HG03097 (cell line): Measurements from ENCODE around the gene NOXA1.
"Not testable (repeated sequence)": the region's sequence is repeated elsewhere in the genome, so short reads cannot be mapped to it uniquely, and the experiment has no call there.

Experiments used
- ATAC-seq: cut with Tn5 transposase; IDR thresholded peaks from one replicate; pipeline ENCODE4 v1.9.1; 2021; ENCODE audit not compliant: unreplicated experiment, low FRiP score

The NOXA1 gene

DNA sequence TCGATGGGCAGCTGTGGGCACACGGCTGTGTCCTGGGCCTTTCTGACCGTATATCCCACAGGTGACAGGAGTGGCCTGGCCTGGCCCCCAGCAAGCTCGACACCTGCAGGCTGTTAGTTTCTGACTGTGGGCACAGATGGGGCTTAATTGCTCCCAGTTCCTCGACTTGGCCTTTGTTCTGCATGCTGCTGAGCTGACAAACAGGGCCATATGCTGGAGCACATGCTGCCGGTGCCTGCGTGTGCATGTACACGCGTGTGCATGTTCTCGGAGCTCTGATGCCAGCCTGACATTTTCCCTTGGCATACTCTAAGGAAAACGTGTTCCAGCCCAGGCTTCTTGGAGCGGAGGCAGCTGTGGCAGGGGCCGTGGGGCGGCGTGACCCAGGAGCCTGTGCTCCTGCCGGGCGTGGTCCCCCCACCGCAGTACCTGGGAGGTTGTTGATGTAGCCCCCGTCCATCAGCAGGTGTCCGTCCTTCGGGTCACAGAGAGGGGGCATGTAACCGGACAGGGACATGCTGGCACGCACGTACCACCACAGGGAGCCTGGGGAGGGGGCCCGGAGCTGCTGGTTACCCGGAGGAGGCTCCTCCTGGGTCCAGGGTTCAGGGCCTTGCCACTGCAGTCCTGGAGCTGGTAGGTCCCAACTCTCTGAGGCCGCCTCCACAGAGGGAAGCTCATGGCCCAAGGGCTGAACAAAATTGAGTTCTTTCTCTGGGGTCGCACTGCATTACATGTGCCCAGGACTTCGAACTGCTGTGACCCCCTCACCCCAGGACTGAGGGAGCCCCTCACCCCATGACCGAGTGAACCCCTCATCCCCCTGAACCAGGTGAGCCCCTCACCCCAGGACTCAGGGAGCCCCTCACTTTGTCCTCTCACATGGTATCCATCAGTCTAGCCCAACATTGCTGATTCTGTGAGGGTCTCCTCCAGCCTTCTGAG, 40.1 kb downstream of the NOXA1 start:
- ATAC-seq = no peak

DNA sequence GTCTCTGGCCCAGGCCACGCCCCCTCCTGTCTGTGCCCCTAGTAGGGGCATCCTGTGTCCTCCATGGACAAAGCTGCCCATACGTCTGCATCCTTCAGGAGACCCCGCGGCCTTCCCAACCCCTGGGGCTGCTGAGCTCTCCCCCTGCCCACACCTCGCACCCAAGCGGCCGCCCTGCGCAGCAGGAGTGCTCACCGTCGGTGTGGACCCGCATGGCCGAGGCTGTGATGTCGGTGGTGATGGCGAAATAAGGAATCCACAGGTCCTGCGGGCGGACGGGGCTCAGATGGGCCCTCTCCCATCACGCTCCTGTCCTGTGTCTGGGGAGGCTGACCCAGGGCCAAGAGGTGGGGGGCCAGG, 40.7 kb downstream of the NOXA1 start:
- ATAC-seq = no peak

DNA sequence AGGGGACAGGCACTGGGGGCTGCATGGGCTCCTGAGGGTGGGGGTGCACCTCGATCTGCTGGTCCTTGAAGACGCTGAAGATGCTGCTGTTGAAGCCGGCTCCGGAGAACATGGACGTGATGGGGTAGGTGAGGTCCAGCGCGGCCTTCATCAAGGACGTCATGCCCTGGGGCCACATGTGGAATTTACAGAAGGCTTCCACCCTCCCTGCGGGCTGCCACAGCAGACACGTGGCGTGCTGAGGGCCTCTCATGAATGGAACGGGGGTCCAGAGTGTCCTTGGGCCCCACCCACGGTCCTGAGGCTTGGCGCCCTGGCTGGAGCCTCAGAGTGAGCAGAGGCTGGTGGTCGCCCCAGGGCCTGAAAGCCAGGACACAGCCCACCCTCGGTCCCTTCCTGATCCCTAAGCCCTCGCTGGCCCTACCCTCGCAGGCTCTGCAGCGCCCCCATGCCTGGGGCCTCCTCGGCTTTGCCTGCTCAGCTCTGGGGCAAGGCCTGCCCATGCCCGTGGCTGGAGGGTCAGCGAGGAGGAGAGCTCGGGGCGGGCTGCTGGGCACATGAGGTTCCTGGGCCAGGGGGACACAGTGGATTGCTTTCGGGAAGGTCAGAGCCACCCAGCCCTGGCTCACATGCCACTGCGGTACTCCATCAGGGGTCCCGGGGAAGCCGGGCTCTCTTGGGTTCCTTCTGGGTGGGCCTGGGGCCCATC, 41.3 kb downstream of the NOXA1 start:
- ATAC-seq = no peak

DNA sequence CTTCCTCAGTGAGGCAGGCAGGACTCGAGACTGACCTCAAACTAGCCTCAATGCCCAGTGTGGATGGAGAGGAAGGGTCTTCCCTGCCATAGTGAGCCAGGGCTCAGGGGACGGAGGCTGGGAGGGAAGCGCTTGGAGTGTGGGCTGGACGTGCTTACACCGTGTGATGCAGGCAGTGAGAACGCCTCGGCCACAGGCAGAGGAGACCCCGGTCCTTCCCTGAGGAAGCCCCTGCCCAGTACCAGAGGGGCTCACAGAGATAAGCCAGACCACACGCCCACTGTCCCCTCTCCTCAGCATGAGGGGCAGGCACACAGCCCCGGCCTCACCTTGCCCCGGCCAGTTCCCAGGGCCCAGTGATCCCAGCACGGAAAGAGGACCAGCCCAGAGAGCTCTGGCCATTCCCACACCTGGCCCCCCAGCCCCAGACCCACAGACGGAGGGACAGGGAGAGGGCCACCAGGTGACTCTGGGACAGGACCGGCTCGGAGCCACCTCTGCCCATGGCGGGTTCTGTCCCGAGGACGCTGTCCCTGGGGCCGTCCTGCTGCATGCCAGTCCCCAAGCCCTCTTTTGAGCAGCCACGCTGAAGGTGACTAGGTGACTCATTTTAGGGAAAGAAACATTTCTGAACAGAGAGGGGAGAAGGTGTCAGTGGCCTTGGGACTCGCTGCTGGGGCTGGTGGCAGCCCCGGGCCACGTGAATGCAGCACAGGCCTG, 42.0 kb downstream of the NOXA1 start:
- no peak for ATAC-seq

DNA sequence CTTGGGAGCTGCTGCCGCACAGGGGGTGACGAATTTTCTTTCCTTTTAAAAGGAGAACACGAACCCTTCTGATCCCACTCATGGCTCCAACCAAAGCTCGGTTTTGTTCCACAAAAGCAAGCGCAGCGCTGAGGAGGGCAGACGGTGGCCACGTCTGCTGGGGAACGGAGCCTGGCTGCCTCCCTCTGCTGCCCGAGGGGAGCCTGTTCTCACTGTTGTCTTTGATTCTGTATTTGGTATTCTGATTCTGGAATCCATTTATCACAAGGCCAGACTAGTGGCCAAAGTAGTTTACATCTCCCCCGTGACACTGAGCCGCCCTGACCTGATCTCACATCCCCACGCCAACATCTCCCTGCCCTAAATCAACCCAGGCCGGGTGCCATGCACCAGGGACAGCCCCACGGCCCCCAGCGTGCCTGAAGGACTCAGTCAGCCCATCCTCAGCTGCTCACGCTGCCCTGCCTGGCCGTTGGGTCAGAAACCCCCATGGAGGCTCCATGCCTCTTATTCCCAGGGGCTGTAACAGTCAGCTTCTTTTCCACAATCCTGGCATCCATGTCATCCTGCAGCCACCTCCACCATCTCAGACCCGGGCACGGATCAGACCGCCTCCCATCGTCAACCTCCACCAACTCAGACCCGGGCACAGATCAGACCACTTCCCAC, 42.7 kb downstream of the NOXA1 start:
- ATAC-seq = no peak

DNA sequence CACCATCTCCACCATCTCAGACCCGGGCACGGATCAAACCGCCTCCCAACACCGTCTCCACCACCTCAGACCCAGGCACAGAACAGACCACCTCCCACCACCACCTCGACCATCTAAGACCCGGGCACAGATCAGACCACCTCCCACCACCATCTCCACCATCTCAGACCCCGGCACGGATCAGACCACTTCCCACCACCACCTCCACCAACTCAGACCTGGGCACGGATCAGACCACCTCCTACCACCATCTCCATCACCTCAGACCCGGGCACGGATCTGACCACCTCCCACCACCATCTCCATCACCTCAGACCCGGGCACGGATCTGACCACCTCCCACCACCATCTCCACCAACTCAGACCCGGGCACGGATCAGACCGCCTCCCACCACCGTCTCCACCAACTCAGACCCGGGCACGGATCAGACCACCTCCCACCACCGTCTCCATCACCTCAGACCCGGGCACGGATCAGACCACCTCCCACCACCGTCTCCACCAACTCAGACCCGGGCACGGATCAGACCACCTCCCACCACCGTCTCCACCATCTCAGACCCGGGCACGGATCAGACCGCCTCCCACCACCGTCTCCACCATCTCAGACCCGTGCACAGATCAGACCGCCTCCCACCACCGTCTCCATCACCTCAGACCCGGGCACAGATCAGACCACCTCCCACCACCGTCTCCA, 43.3 kb downstream of the NOXA1 start:
- ATAC-seq = not testable (repeated sequence)

DNA sequence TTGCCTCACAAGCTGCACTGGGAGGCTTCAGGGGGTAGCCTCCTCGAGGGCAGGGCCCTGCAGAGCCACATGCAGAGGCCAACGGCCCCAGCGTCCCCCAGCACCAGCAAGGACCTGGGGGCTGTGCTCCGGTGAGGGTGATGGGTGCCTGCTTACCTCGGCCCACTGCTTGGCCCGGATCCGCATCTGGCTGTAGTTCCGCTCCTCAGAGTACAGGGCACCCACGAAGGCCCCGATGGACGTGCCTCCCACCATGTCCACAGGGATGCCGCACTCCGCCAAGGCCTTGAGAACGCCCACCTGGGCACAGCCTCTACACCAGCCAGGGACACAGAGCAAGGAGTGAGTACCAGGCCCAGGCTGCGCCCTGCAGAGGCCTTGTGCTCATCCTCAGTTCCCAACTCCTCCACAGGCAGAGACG, 44.0 kb downstream of the NOXA1 start:
- ATAC-seq = no peak

DNA sequence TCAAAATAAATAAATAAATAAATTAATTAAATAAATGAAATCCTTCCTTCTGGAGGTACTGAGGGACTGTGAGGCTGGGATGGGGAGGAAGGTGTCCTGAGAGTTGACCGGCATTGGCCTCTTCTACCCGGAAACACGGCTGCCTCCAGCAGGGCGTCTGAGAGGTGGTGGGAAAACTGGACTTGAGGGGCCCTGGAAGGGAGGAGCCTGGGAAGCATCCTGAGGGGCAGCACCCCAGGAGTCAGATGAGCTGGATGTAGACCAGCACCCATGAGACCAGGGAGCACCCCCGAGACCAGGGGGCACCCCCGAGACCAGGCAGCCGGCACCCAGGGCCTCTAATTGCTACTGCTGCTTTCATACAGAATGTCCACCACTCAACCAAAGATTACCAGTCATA, 44.7 kb downstream of the NOXA1 start:
- no peak for ATAC-seq

DNA sequence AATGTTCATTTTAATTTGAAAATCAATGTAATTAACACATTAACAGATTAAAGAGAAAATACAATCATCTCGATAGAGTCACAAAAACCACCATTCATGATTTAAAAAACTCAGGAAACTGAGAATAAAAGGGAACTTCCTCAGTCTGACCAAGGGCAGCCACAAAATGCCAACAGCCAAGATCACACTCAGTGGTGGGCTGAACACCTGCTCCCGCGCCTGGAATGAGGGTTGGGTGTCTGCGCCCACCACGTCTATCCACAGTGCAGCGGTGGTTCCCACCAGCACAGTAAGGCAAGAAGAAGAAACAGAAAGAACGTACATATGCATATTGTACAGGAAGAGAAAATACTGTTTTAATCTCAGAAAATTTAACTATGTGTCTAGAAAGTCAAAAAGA, 47.6 kb downstream of the NOXA1 start:
- no peak for ATAC-seq

DNA sequence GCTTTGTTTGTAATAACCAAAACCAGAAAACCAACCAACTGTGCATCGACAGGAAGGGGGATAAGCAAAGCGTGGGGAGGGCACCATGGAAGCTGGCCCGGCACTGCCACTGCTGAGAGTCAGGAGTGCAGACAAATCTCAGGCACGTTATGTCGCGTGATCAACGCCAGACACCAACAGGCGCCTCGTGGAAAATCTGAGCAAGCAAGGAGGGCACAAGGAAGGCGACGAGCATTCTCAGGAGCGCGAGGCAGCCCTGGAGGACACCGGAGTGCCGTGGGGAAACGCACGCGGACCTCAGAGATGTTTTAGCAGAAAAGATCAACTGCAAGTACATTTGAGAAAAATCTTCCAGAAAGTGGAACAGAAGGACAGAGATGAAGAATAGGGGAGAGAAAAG, 51.1 kb downstream of the NOXA1 start:
- ATAC-seq = no peak

DNA sequence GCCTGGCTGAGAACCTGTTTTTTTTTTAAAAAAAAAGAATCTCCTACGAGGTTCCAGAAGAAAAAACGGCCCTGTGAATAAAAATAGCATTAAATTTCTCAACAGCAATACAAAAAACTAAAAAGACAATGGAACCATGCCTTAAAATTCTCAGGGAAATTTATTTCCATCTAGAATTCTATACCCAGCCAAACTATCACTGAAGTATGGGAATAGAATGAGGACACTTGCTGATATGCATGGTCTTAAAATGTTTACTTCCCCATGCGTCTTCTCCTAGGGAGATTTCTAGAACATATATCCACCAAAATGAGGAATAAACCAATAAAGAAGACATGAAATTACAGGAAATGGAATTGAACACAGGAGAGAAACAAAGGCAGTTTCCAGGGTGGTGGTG, 52.5 kb downstream of the NOXA1 start:
- ATAC-seq = no peak

DNA sequence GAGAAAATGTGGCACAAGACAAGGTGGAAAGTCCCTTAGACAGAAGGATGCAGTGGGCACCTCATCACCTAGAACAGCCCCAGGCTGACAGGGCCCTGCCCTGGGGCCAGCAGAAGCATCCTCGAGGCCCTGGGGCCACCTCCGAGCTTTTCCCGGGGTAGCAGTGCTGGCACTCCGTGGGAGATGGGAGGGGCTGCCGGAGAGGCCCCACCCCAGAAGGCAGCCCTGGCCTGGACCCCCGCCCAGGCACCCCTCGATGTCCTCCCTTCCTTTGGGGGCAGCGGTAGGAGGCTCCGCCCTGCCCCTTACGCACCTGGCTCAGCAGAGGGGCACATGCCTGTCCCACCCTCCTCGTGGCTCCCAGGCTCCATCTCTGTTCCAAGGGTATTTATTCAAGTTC, 53.7 kb downstream of the NOXA1 start:
- no peak for ATAC-seq

DNA sequence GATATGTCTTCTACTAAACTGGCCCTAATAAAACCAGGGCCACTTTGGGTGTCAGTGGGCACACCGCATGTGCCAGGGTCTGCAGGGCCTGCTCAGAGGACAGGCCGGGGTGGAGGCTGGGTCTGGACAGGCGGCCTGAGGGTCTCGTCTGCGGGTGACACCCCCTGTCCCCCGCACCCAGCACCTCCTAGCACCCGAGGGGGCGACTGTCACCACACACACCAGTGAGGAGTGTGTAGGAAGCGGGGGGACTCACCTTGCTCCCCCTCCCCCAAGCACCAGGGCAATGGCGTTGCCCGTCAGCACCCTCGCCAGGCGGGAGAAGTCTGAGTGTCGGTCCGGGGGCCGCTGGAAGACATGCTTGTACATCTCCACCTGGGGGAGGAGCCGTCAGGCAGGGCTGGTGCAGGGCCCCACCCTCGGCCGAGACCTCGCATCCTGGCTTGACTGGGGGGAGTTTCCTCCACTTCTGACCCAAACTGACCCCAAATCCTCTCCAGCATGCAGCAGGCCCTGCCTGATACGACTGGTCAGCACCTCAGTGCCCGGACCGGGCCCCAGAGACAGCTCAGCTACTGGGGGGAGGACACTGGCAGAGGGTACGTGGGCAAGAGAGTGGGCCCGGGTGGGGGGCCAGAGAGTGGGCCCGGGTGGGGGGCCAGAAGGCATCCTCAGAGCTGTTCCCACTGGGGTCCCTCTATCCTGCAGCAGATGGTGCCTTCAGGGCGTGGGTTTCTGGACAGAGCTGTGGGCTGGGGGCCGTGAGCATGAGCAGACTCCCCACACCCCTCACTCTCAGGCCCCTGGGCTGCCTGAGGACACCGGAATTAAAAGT, 54.8 kb downstream of the NOXA1 start:
- ATAC-seq = no peak

DNA sequence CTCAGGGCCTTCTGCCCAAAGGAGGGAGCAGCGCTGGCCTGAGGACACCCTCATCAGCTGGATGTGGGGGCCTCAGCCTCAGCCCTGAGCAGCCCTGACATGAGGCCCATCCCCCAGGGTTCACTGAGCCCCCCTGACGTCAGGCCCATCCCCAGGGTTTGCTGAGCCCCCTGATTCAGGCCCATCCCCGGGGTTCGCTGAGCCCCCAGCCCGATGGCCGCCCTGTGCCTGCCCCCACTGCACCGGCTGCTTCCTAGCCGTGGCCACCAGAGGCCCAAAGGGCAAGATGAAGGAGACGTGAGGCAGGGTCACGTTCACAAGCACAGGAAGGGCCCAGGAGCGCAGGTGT, 55.4 kb downstream of the NOXA1 start:
- ATAC-seq = no peak

DNA sequence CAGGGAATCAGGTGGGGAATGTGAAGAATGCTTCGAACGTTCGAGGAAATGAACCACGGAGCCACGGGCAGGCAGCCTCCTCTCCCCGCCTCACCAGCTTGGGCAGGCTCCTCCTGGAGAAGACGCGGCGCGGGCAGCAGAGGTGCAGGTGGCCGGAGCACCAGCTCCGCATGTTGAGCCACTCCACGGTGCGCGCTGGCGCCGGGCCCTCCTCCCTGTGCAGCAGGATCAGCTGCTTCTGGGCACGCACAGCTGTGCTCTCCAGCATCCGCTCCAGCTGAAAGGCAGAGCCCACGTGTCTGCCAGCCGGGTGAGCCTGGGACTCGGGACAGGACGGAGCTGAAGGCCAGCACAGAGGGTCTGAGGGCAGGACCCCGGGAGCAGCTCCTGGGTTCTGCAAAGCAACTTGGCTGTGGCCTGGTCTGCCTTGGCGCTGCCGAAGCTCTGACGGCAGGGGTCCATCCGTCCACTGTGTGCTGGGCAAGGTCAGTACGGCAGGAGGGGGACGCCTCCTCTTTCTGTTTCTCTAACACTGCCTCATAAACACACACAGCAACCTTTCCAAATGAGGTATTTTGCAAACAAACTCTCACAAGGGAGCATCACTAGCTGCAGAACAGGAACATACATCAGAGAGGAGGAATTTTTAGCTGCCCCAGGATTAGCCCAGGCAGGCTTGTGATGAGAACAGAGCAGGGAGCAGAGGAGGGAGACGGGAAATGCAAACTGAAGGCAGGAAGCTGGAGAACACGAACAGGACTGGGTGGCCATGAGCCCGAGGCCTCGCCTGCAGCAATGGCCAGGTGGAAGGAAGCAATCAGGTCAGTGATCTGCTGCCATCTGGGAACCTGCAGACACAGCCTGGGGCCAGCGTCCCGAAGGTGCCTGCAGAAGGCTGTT, 56.0 kb downstream of the NOXA1 start:
- ATAC-seq = no peak

DNA sequence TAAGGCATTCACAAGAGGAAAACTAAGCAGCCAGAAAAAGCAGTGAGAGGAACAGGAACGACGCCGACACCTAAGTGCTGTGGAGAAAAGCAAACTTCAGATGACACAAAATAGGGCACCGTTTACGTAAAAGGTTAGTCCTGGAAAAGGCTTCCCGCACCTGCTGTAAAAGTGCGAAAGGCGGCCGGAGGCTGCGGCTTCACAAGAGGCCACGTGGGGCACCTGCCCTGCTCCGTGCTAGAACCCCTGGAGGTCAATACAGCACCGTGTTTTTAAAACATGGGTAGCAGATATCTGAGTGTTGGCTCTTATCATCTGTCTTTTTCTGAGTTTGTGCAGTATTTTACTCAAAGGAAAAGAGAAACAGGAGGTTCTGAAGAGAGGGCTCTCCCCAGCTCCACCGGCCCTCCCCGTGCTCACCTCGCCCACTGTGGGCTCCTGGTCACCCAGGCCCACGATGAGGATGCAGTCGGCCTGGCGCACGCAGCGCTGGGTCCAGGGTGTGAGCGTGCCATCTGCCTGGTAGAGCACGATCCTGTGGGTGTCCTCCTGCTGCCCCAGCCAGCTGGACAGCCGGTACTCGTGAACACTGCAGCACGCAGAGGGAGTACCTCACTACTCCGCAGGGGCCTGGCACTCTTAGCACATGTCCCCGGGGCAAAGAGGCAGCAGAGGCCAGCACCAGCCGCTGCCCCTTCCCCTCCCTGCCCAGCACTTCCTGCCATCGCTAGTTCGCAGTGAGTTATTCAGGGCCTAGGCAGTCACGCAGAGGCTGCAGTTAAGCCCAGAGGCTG, 56.9 kb downstream of the NOXA1 start:
- ATAC-seq = no peak
